Measurements from ENCODE around the gene ZFP62.
"Not testable (repeated sequence)": the region's sequence is repeated elsewhere in the genome, so short reads cannot be mapped to it uniquely, and the experiment has no call there.

Gene ZFP62

DNA sequence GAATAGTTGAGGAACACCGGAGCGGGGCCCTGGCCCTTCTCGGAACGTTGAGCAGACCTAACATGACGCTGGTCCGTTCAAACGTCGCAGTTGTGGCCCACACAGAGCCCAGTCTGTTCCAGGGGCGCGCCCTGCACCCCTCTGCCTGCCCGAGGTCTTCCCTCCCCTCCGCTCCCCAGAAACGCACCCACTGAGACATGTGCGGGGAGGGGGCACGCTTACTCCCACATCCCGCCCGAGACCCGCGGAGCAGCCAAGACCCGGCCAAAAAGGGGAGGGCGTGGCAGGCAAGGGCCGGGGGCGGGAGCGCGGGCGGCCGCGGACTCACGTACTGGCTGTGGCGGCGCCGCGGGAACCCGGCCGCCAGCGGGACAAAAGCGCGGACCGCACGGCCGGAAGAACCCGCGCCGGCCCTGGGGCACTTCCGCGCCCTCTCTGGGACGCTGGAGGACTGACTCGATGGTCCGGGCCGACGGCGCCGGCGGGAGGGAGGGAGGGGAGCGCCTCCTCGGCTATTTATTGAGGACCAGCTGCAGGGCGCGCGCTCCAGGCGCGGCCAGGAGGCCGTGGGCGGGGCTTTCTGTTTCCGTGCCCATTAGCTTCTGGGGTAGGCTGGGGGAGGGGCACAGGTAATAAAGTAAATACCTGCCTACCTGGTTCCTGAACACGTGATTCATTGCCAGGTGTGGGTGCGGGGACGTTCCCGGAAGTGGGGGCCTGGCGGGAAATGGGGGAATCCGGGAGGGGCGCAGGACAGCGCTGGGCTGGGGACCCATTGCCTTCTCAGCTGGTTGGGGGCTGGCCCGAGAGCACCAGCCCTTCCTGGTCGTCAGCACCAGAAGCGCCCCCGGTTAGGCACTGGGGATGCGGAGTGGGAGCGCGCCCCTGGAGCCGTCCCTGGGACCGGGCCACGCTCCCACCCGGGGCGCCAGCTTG, at the start of gene ZFP62:
ZFP62 (minus strand) TSS at position 390 of the 936 bp plus-strand sequence; CDS start at position 333, 57 bp downstream.
- peak; percentile 91 for DNase-seq

DNA sequence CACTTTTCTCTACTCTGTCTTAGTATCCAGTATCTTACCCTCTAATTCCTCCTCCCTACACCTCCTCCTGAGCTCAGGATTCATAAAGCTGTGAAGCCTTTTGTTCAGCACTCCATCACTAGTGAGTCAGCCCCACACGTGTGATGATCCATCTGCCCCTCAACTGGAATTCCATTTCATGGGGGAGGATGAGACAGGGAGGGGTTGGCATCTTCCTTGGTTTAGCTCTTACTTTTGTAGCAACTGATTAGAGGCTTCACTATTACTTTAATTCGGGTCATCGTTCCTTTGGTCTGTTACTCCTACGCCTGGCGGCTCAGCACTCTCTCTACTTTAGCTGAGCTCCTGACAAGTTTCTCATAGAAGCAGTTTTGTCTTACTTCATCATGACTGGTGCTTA, 49.7 kb upstream of the ZFP62 start:
- DNase-seq: no peak

DNA sequence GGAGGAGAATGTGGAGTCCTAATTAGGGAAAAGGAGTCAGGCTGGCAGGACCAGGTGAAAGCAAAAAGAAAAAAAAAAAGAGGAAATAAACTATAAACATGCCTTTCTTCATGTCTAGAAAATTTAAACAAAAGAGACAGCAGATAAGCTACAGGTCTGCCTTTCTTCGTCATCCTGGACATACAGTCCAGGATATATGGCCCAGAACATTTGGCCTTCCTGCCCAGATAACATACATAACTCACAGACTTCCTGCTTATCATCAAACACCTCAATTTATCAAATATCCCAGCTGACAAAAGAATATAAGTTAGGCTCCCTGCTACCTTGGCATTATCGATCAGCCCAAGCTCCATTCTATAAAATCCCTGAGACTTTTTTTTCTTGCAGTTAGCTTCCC, 49.1 kb upstream of the ZFP62 start:
- DNase-seq: no peak

- DNase-seq: no peak
Measured at GRCh38 chr5:180909782-180910181, 48.7 kb upstream of the ZFP62 start.

- DNase-seq: no peak
Measured at GRCh38 chr5:180908998-180909731, 48.1 kb upstream of the ZFP62 start.

- DNase-seq: no peak
Measured at GRCh38 chr5:180908400-180908799, 47.3 kb upstream of the ZFP62 start.

GRCh38 chr5:180901319-180902009, 40.4 kb upstream of the ZFP62 start:
- no peak for DNase-seq

- DNase-seq: no peak
Measured at GRCh38 chr5:180900178-180900577, 39.1 kb upstream of the ZFP62 start.

GRCh38 chr5:180898621-180899246, 37.7 kb upstream of the ZFP62 start, which contains the start of gene BTNL8:
Gene BTNL8, plus strand, starts transcription at chr5:180899159. Its CDS starts 152 bp downstream, at chr5:180899311.
- DNase-seq: no peak

DNA sequence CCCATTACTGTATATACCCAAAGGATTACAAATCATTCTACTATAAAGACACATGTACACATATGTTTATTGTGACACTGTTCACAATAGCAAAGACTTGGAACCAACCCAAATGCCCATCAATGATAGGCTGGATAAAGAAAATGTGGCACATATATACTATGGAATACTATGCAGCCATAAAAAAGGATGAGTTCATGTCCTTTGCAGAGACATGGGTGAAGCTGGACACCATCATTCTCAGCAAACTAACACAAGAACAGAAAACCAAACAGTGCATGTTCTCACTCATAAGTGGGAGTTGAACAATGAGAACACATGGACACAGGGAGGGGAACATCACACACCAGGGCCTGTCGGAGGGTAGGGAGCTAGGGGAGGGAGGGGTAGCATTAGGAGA, 34.3 kb upstream of the ZFP62 start:
- DNase-seq: not testable (repeated sequence)

DNA sequence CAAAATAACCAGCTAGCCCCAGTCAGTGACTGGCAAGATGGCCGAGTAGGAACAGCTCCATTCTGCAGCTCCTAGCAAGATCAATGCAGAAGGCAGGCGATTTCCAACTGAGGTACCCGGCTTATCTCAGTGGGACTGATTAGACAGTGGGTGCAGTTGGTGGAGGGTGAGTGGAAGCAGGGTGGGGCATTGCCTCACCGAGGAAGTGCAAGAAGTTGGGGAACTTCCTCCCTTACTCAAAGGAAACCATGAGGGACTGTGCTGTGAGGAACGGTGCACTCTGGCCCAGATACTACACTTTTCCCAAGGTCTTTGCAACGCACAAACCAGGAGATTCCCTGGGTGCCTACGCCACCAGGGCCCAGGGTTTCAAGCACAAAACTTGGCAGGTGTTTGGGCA, 28.3 kb upstream of the ZFP62 start:
- DNase-seq: no peak

DNA sequence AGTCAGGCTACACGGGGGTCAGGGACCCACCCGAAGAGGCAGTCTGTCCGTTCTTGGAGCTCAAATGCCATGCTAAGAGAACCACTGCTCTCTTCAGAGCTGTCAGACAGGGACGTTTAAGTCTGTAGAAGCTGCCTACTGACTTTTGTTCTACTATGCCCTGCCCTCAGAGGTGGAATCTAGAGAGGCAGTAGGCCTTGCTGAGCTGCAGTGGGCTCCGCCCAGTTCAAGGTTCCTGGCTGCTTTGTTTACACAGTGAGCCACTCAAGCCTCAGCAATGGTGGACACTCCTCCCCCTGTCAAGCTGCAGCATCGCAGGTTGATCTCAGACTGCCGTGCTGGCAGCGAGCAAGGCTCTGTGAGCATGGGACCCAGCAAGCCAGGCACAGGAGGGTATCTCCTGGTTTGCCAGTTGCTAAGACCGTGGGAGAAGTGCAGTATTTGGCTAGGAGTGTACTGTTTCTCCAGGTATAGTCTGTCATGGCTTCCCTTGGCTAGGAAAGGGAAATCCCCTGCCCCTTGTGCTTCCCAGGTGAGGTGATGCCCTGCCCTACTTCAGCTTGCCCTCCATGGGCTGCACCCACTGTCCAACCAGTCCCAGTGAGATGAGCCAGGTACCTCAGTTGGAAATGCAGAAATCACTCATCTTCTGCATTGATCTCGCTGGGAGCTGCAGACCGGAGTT, 24.9 kb upstream of the ZFP62 start:
- DNase-seq: not testable (repeated sequence)

GRCh38 chr5:180875860-180876426, 14.9 kb upstream of the ZFP62 start:
- DNase-seq: no peak

DNA sequence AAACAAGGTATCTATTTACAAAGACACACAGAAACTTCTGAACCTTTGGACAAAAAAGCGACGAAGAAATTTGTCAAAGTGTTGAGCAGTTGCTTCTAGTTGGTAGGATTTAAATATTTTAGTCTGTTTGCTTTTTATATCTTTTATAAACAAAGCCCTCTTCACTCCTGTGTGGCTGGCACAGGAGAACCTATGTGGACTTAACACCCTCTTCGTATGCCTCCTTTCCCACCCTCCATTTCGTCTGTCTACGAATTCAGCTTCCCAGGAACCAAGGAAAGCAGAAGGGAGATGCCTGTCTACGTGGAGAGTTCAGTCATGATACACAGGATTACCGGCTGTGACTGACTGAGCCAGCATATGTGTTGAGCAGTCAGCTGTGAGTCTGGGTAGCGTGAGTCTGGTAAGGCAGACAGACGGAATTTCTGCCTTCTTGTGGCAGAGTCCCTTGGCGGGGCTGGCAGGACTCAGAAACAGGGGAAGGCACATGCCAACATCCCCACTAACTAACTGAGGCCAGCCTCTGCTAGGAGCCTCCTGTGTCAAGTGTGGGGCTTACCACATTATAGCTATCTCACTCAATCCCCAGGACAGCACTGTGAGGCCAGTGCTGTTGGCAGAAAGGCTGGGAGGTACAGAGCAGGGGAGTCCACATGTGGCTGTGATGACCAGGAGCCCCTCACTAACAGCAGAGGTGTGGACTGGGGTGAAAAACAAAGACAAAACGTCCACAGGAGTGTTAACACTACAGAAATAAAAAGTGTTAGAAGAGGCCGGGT, 13.9 kb upstream of the ZFP62 start:
- DNase-seq: no peak

- DNase-seq: peak; percentile 89
Measured at GRCh38 chr5:180873615-180874520, 12.8 kb upstream of the ZFP62 start.

GRCh38 chr5:180872419-180872818, 11.3 kb upstream of the ZFP62 start:
- DNase-seq: no peak

DNA sequence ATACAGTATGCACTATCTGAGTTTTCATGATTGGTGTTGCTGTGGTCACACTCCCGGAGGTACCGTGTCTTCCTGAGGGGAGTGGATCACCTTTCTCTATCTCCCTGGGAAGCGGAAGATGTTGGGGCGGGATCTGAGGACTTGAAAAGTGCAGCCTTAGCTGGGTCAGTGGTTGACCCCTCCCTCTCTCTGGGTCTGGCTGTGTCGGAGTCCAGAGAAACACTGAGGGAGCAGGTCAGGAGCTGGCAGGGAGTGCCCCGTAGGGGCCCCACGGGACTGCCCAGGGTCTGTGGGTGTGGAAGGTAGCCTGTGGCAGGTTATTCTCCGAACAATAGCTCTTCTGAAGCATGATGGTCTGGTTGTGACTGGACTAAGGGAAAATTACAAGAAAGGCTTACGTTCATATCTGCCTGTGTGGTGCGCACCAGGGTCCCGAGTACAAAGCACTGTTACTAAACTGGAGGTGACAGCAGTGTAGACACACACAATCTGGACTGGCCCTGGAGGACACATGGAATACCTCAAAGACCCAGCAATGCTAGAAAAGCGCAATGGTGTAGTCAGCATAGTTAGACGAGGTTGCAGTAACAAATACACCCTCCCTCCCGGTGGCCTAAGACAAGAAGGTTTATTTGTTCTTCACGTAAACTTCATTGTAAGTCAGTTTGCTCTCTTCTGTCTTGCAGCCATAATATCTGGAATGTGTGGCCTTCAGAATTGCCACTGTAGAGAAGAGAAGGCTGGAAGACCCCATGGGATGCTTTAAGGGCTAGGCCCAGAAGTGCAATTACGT, 9.4 kb upstream of the ZFP62 start:
- DNase-seq: no peak

DNA sequence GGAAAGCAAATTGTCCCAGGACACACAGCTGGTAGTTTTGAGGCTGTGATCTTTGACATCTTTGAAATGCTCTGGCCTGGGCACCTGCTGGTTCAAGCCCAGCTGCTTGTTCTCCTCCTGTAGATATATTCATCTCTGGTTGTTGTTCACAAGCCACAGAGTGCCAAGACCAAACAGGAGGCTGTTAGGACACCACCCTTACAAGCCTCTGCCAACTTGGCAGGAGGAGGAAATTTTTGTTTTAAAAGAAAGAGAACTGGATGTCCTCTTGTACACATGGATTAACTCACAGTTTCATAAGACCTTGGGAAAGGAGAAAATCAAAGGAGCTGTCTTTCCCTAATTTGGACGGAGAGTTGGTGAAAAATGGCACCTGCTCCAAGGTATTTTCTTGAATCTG, 8.5 kb upstream of the ZFP62 start:
- DNase-seq: no peak

DNA sequence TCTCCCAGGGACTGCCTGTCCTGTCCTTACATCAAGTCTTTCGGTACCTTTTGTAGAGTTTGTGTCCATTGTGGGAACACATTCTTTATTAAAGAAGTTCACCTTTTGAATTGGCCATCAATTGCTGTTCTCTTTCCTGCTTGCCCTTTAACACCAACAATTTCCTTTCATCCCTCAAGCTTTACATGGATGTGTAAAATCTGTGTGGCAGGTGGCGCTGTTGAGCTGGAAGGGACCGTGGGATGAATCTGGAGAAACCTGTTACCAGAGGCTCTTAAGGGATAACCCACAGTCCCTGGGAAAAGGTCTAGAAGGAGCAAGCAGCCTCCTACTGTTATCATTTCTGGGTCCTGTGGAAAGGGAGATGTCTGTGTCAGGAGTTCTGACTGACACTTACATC, 7.9 kb upstream of the ZFP62 start:
- peak; percentile 83 for DNase-seq
